HEK293 (cell line): ENCODE measurements around the gene DCT.

Experiments
- CTCF ChIA-PET: fragments of 350-600 bp; formaldehyde crosslinking; extraction: SDS; loops from one replicate; lab custom pipeline; 2021; ENCODE audit warnings: antibody characterized with exemption; lab: Yijun Ruan, JAX
- POLR2A ChIA-PET: fragments of 300-600 bp; formaldehyde crosslinking; extraction: SDS; loops from one replicate; lab custom pipeline; 2020; ENCODE audit warnings: antibody characterized with exemption, inconsistent platforms; lab: Yijun Ruan, JAX
- H3K27ac ChIP-seq: fragments of 200-500 bp; sonication (Bioruptor generic); 2 replicates; pipeline ENCODE4 v1.5.1; 2014; ENCODE audit warnings: low read depth, low read length, control low read depth, inconsistent platforms; ENCODE audit errors: extremely low read depth
- H3K36me3 ChIP-seq, 2 experiments: fragments of 200-500 bp in 1 of 2; sonication (Bioruptor generic) in 1 of 2; 1 replicate in 1 of 2; 2 replicates in 1 of 2; pipeline ENCODE4 v1.5.1; 2014 to 2017; ENCODE audit warnings: inconsistent platforms in 2 of 2, low read length in 2 of 2; ENCODE audit not compliant: control insufficient read depth in 2 of 2, insufficient read depth in 1 of 2
- H3K4me1 ChIP-seq: fragments of 200-500 bp; sonication (Bioruptor generic); 2 replicates; pipeline ENCODE4 v1.5.1; 2014; ENCODE audit warnings: mild to moderate bottlenecking, low read length, inconsistent platforms; ENCODE audit not compliant: control insufficient read depth, insufficient read depth
- H3K4me3 ChIP-seq: 2 replicates; pipeline ENCODE4 v1.5.1; 2011; ENCODE audit warnings: low read depth, mild to moderate bottlenecking, control low read depth, low read length, moderate library complexity
- H3K9me3 ChIP-seq: fragments of 200-500 bp; sonication (Bioruptor generic); 2 replicates; pipeline ENCODE4 v1.5.1; 2014; ENCODE audit warnings: low read depth, low read length, inconsistent platforms; ENCODE audit not compliant: control insufficient read depth, insufficient read depth
- HIC1 ChIP-seq: fragments of 450-650 bp; formaldehyde crosslinking; IDR thresholded peaks from 2 replicates; pipeline ENCODE4 v1.5.1; 2016; ENCODE audit warnings: missing biosample characterization, missing genetic modification characterization
- PRDM1 ChIP-seq: fragments of 450-650 bp; formaldehyde crosslinking; IDR thresholded peaks from 2 replicates; pipeline ENCODE4; 2016; ENCODE audit warnings: missing biosample characterization, missing genetic modification characterization
- PRDM6 ChIP-seq: fragments of 450-650 bp; formaldehyde crosslinking; IDR thresholded peaks from 2 replicates; pipeline ENCODE4 v1.5.1; 2017; ENCODE audit warnings: missing biosample characterization, missing genetic modification characterization
- ZBTB6 ChIP-seq: fragments of 450-650 bp; formaldehyde crosslinking; IDR thresholded peaks from 2 replicates; pipeline ENCODE4 v1.5.1; 2017; ENCODE audit warnings: missing biosample characterization, missing genetic modification characterization
- ZFP37 ChIP-seq: fragments of 450-650 bp; formaldehyde crosslinking; IDR thresholded peaks from 2 replicates; pipeline ENCODE4 v1.5.1; 2016; ENCODE audit warnings: missing biosample characterization, missing genetic modification characterization
- ZNF214 ChIP-seq: fragments of 450-650 bp; formaldehyde crosslinking; IDR thresholded peaks from 2 replicates; pipeline ENCODE4 v1.5.1; 2017; ENCODE audit warnings: missing biosample characterization, mild to moderate bottlenecking, missing genetic modification characterization, borderline replicate concordance
- ZNF280C ChIP-seq: fragments of 450-650 bp; formaldehyde crosslinking; IDR thresholded peaks from 2 replicates; pipeline ENCODE4 v1.5.1; 2016; ENCODE audit warnings: missing biosample characterization, missing genetic modification characterization
- ZNF311 ChIP-seq: fragments of 450-650 bp; formaldehyde crosslinking; IDR thresholded peaks from 2 replicates; pipeline ENCODE4 v1.5.1; 2017; ENCODE audit warnings: missing biosample characterization, missing genetic modification characterization, borderline replicate concordance
- ZNF350 ChIP-seq: fragments of 450-650 bp; formaldehyde crosslinking; IDR thresholded peaks from 2 replicates; pipeline ENCODE4 v1.5.0; 2017; ENCODE audit warnings: missing biosample characterization, mild to moderate bottlenecking, missing genetic modification characterization
- ZNF449 ChIP-seq: fragments of 450-650 bp; formaldehyde crosslinking; IDR thresholded peaks from 2 replicates; pipeline ENCODE4 v1.5.1; 2017; ENCODE audit warnings: missing biosample characterization, mild to moderate bottlenecking, missing genetic modification characterization, moderate library complexity
- ZNF488 ChIP-seq: fragments of 450-650 bp; formaldehyde crosslinking; IDR thresholded peaks from 2 replicates; pipeline ENCODE4 v1.5.1; 2016; ENCODE audit warnings: missing biosample characterization, missing genetic modification characterization
- ZNF596 ChIP-seq: fragments of 450-650 bp; IDR thresholded peaks from 2 replicates; pipeline ENCODE4 v1.5.0; 2018; ENCODE audit warnings: missing biosample characterization, mild to moderate bottlenecking, missing genetic modification characterization, moderate library complexity
- ZNF677 ChIP-seq: fragments of 450-650 bp; IDR thresholded peaks from 2 replicates; pipeline ENCODE4 v1.5.0; 2018; ENCODE audit warnings: missing biosample characterization, mild to moderate bottlenecking, missing genetic modification characterization, moderate library complexity
- ZSCAN16 ChIP-seq: fragments of 450-650 bp; formaldehyde crosslinking; IDR thresholded peaks from 2 replicates; pipeline ENCODE4 v1.5.1; 2016; ENCODE audit warnings: missing biosample characterization, missing genetic modification characterization

DCT gene

GRCh38 chr13:94478913-94479312, 569 bp downstream of the DCT start:
- POLR2A ChIA-PET, result no interaction called here
- no peak overlapping the region for H3K27ac ChIP-seq
- CTCF ChIA-PET, result interaction anchor here (0.5 to 1.1 kb wide), 2 partner anchors 43 to 44 kb away, joined by 3 read pairs; no protein-coding TSS in a partner anchor

More at GRCh38 chr13:94478913-94479312, 569 bp downstream of the DCT start:
- H3K9me3 ChIP-seq, result no peaks in the 10 kb centered on the region
- TF ChIP-seq ZFP37 (tag by site-specific recombination) (no peak), HIC1 (tag by site-specific recombination) (no peak), ZNF214 (no peak), PRDM1 (no peak), ZNF311 (tag by site-specific recombination) (no peak), ZNF280C (tag by site-specific recombination) (no peak), ZBTB6 (no peak), ZNF596 (tag by site-specific recombination) (no peak), PRDM6 (no peak), ZNF488 (tag by site-specific recombination) (no peak), ZNF449 (no peak), ZNF350 (no peak), ZNF677 (tag by site-specific recombination) (no peak), ZSCAN16 (no peak)
- TF ChIP-seq, all 188 proteins: peak for 0
- no peaks in the 10 kb centered on the region for H3K36me3 ChIP-seq
- no peak overlapping the region for H3K4me3 ChIP-seq
- H3K4me1 ChIP-seq, result no peaks in the 10 kb centered on the region
